HG03520 (cell line): ENCODE results near the gene DNLZ.
"Not testable (repeated sequence)": the region's sequence is repeated elsewhere in the genome, so short reads cannot be mapped to it uniquely, and the experiment has no call there.

ENCODE experiments used
- ATAC-seq: cut with Tn5 transposase; IDR thresholded peaks from one replicate; pipeline ENCODE4 v1.9.1; 2021; ENCODE audit warnings: mild to moderate bottlenecking, moderate library complexity; ENCODE audit not compliant: unreplicated experiment

Gene DNLZ

GRCh38 chr9:136320972-136321371 lies 42.6 kb downstream of the DNLZ start:
- ATAC-seq = not testable (repeated sequence)

GRCh38 chr9:136319955-136320354 lies 43.6 kb downstream of the DNLZ start:
- ATAC-seq = not testable (repeated sequence)

- not testable (repeated sequence) for ATAC-seq
Observed at GRCh38 chr9:136319244-136319643, 44.3 kb downstream of the DNLZ start.

- ATAC-seq = no peak
Observed at GRCh38 chr9:136318776-136319241, 44.7 kb downstream of the DNLZ start.

GRCh38 chr9:136318111-136318775 lies 45.3 kb downstream of the DNLZ start:
- ATAC-seq = no peak

- no peak for ATAC-seq
Observed at GRCh38 chr9:136317695-136318094, 45.8 kb downstream of the DNLZ start.

GRCh38 chr9:136316896-136317676 lies 46.5 kb downstream of the DNLZ start:
- no peak for ATAC-seq

- ATAC-seq = no peak
Observed at GRCh38 chr9:136316271-136316751, 47.2 kb downstream of the DNLZ start.

GRCh38 chr9:136314944-136315343 lies 48.6 kb downstream of the DNLZ start:
- ATAC-seq = no peak

GRCh38 chr9:136314056-136314416 lies 49.5 kb downstream of the DNLZ start:
- no peak for ATAC-seq

DNA sequence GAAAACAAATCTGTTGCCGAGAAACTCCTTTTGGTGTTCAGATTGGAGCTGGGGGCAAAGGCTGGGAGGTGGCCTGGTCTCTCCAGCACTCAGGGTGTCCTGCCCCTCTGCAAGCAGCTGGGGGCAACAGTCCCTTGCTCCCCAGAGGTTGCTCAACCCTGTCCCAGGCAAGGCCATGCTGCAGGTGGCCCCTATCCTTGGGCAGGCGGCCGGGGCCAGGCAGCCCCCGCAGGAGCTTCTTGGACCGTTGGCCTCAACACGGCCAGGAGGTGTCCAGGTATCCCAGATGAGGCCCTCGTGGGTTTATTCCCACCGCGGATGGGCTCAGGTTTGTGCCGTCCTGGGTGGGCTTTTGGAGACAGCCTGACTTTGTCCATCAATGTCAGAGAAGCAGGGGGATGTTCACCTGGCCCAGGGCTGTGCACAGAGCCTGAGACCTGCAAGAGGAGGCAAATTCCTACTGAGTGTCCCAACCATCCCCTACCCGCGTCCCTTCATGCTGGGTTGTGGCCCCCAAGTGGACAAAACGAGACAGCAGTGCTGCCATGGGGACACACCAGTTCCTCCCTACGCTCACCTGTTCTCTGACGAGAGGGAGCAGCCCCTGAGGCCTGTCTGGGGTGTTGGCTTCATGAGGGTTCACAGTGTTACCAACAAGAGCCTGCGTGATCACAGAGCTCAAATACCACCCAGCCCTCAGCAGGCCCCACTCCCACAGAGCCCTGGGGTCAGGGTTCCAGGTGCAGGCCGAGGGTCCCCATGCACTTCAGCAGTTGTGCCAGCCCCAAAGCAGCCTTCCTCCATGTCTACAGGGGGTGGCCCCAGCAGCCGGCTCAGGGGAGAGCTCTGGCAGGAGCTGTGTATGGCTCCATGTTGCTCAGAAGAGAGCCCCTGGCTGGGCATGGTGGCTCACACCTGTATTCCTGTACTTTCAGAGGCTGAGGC lies 50.2 kb downstream of the DNLZ start:
- ATAC-seq = no peak

GRCh38 chr9:136312436-136312835 lies 51.1 kb downstream of the DNLZ start:
- ATAC-seq = no peak

DNA sequence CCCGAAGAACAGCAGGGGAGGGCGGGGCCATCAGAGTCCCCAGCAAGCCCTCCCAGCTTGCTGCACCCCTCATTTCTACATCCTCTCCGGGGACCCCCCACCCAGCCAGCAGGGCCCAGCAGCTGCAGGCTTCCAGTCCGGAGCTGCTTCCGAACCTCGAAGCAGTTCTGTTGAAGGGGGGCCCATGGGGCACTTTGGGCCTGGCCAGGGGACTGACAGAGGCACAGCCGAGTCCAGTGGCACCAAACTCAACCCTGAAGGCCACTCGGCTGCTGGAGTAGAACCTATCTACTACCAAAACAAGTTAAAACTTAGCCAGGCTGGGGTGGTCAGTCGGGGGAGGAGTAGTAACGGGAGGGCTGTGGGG lies 51.6 kb downstream of the DNLZ start:
- ATAC-seq = no peak

DNA sequence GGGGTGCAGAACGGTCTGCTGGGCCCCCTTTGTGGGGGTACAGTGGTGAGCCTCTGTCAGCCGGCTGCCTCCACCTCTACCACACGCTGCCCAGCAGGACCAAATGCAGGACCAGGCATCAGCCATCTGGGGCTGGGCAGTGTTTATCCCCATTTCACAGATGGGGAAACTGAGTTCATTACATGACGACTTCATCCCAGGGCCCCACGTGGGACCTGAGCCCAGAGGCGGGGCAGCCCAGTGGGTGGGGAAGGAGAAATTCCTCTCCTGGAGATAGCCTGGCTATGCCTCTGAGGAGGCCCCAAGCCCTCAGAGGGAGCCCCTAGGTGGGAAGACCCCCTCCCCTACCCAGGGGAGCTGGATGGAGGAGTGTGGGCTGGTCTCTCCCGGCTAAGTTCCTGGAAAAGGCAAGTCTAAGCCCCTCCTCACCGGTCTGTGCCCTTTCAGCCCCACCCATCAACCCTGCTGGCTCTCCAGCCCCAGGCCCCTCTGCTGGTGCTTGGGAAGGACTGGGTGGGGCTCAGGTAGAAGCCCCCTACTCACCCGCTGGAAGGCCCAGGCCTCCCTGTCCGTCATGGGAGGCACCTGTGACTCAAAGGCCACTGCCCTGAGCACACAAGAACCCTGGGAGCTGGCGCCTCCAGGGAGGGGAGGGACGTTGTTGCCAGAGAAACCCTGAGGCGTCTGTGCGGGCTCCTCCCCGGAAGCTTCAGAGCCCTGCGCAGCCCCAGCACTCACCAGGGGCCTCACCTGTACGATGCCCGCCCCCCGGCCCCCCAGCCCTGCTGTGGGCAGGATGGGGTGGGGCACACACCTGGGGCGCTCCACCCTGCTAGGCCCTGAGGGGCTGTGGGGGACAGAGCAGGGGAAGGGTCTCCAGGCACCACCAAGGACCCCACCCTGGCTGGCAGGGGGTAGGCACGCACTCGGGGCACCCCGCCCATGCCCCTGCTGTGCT lies 52.2 kb downstream of the DNLZ start:
- ATAC-seq = no peak

DNA sequence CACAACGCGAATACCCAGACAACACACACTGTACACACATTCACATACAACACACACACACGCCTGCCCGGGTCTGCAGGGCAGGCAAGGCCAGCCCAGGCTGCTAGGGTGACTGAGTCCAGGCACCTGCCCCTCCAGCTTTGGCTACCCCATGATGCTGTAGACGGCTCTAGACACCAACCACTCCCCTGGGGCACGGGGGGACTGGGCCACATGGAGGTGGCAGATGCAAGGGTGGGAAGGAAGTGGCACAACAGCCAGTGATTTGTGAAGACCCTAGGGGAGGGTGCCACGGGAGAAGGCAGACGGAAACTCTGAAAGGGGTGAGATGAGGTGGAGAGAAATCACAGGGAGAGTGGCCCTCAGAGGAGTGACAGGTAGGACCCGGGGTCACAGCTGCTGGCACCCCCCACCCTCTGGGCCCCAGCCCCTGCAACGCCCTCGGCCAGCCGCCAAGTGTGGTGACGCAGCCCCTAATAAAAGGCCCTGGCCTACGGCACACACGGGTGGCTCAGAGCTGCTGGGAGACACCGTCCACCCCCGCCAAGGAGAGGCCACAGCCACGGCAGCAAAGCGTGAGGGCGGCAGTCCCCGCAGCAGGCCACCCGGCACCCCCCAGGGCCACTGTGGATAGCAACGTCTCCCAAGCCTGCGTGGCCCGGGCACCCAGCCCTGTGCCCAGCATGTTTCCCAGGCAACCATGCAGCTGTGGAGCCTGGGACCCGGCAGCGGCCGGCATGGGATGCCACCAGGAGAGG lies 53.1 kb downstream of the DNLZ start:
- ATAC-seq = no peak

DNA sequence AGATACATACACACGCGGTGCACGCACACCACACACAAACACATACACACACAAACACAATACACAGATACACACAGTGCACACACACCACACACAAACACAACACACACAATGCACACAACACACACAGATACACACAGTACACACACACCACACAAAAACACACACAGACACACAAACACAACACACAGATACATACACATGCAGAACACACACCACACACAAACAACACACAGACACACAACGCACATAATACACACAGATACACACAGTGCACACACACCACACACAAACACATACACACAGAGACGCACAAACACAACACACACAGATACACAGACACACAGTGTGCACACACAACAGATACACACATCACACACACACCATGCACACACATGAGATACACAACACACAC lies 53.7 kb downstream of the DNLZ start:
- no peak for ATAC-seq
